Measurements from ENCODE around the gene C9orf152. TPM values are rescaled to one million over a fixed set of nuclear protein-coding genes. Genes with fewer than 3 reads are reported as not detected.
A peak's percentile ranks its signal among the peaks of the same experiment; 100 is the strongest.
"Not testable (repeated sequence)": the region's sequence is repeated elsewhere in the genome, so short reads cannot be mapped to it uniquely, and the experiment has no call there.

Gene C9orf152
- polyA plus RNA-seq, 2 donors, result 0.86 to 1.3 TPM

DNA sequence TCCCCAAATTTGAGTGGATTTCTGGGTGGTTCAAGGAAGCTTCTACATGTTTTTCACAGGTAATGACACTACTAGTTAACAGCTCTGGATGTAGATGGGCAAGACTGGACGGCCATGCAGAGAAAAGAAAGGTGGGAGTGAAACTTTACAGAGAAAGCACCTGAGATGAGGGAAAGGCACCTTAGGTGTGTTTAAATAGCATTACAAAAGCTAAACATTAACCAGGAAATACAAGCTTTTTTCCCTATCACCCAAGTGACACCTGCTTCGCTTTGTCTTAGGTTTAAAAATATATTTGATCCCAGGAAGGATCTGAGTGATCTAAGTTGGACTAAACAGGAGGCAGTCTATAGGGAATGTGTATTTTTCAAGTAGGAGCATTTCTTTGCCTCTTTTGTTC, 8.3 kb downstream of the C9orf152 start:
- Histone ChIP-seq H3K9me3 (ENCODE audit: control insufficient read depth in 2 of 2, insufficient read depth in 1 of 2, low read depth in 1 of 2, low read length in 1 of 2) (no peaks in the 10 kb centered on the region), H3K4me1 (ENCODE audit: control insufficient read depth in 2 of 2, insufficient read depth in 2 of 2, low read length in 1 of 2) (no peaks in the 10 kb centered on the region), H3K4me3 (ENCODE audit: low read depth in 1 of 2, low read length in 2 of 2) (no peak overlapping the region), H3K36me3 (ENCODE audit: control insufficient read depth in 2 of 2, insufficient read depth in 2 of 2, low read length in 1 of 2) (no peaks in the 10 kb centered on the region), H3K27ac (ENCODE audit: low read depth in 2 of 2, low read length in 1 of 2) (no peak overlapping the region), H3K27me3 (ENCODE audit: control insufficient read depth in 1 of 2, insufficient read depth in 2 of 2, low read length in 2 of 2) (no peaks in the 10 kb centered on the region)
- 78 to 91% methylated on average over 2 of the region's 2 CpGs for WGBS, 2 donors

DNA sequence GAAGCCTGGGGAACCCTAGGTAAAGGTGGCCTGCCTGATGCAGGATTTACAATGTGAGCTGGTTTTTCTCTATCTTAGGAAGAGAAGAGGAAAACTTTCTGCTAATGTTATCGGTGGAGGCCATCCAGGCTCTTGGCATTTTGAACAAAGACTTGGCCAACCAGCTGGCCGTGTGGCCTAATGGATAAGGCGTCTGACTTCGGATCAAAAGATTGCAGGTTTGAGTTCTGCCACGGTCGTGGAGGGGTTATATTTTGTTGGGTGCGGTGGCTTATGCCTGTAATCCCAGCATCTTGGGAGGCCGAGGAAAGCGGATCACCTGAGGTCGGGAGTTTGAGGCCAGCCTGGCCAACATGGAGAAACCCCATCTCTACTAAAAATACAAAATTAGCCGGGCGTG, 9.6 kb downstream of the C9orf152 start:
- no peaks in the 10 kb centered on the region for H3K4me1 ChIP-seq (ENCODE audit: control insufficient read depth in 2 of 2, insufficient read depth in 2 of 2, low read length in 1 of 2)

DNA sequence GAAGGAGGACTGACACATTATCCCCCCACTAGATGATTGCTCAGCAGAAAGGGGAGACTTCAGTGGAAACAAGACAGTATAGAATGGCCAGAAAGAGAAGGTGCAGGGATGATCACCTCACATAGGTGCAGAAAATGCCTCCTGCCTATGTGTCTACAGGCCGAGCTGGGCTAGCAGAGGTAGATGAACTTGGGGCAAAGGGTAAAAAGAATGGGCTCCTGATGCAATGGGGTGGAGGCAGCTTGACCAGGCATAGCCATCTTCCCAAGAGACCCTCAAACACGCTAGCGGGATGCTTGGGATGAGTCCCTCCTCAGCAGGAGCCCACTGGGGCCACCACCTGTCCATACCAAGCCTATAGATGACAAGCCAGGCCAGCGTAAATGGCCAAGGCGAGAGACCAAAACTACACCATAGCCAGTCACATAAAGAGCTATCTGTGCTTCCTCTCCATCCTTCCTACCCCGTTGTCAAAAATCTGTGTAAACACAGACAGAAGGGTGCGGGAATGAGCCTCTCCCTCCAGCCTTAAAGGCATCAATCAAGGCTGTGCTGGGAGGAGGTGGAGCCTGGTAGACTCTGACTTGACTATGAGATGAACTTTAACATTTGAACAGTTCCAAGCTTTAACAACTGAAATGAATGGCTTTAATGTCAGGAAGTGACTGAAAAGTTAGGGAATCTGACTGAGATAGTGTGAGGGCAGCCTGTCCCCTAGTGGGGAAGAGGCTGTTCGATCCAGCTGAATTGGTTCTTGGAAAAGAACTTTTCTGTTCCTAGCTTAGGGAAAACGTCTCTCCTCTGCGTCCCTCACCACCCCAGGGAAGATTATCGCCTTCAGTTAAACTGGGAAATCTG, 10.4 kb downstream of the C9orf152 start:
- Histone ChIP-seq H3K27ac (ENCODE audit: low read depth in 2 of 2, low read length in 1 of 2) (no peak overlapping the region), H3K4me3 (ENCODE audit: low read depth in 1 of 2, low read length in 2 of 2) (no peak overlapping the region), H3K27me3 (ENCODE audit: control insufficient read depth in 1 of 2, insufficient read depth in 2 of 2, low read length in 2 of 2) (no peaks in the 10 kb centered on the region), H3K4me1 (ENCODE audit: control insufficient read depth in 2 of 2, insufficient read depth in 2 of 2, low read length in 1 of 2) (no peaks in the 10 kb centered on the region), H3K9me3 (ENCODE audit: control insufficient read depth in 2 of 2, insufficient read depth in 1 of 2, low read depth in 1 of 2, low read length in 1 of 2) (no peaks in the 10 kb centered on the region), H3K36me3 (ENCODE audit: control insufficient read depth in 2 of 2, insufficient read depth in 2 of 2, low read length in 1 of 2) (no peaks in the 10 kb centered on the region)
- 74 to 79% methylated on average over 11 of the region's 11 CpGs for WGBS, 2 donors

More for the DNA sequence above, 9.6 kb downstream of the C9orf152 start:
- H3K27ac ChIP-seq (ENCODE audit: low read depth in 2 of 2, low read length in 1 of 2), result no peak overlapping the region
- 92 to 94% methylated on average over 12 of the region's 12 CpGs for WGBS, 2 donors
- no peak overlapping the region for H3K4me3 ChIP-seq (ENCODE audit: low read depth in 1 of 2, low read length in 2 of 2)
- H3K9me3 ChIP-seq (ENCODE audit: control insufficient read depth in 2 of 2, insufficient read depth in 1 of 2, low read depth in 1 of 2, low read length in 1 of 2), result no peaks in the 10 kb centered on the region
- H3K36me3 ChIP-seq (ENCODE audit: control insufficient read depth in 2 of 2, insufficient read depth in 2 of 2, low read length in 1 of 2), result no peaks in the 10 kb centered on the region
- H3K27me3 ChIP-seq (ENCODE audit: control insufficient read depth in 1 of 2, insufficient read depth in 2 of 2, low read length in 2 of 2), result no peaks in the 10 kb centered on the region

DNA sequence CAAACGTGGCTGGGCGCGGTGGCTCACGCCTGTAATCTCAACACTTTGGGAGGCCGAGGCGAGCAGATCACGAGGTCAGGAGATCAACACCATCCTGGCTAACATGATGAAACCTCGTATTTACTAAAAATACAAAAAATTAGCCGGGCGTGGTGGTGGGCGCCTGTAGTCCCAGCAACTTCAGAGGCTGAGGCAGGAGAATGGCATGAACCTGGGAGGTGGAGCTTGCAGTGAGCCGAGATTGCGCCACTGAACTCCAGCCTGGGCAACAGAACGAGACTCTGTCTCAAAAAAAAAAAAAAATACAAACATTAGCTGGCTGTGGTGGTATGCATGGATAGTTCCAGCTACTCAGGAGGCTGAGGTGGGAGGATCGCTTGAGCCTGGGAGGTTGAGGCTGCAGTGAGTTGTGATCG, 11.9 kb downstream of the C9orf152 start:
- H3K27ac ChIP-seq (ENCODE audit: low read depth in 2 of 2, low read length in 1 of 2); H3K4me1 ChIP-seq (ENCODE audit: control insufficient read depth in 2 of 2, insufficient read depth in 2 of 2, low read length in 1 of 2); H3K9me3 ChIP-seq (ENCODE audit: control insufficient read depth in 2 of 2, insufficient read depth in 1 of 2, low read depth in 1 of 2, low read length in 1 of 2); H3K27me3 ChIP-seq (ENCODE audit: control insufficient read depth in 1 of 2, insufficient read depth in 2 of 2, low read length in 2 of 2); H3K36me3 ChIP-seq (ENCODE audit: control insufficient read depth in 2 of 2, insufficient read depth in 2 of 2, low read length in 1 of 2); H3K4me3 ChIP-seq (ENCODE audit: low read depth in 1 of 2, low read length in 2 of 2): not testable (repeated sequence)
- WGBS, 2 donors, result 89 to 92% methylated on average over 16 of the region's 16 CpGs

DNA sequence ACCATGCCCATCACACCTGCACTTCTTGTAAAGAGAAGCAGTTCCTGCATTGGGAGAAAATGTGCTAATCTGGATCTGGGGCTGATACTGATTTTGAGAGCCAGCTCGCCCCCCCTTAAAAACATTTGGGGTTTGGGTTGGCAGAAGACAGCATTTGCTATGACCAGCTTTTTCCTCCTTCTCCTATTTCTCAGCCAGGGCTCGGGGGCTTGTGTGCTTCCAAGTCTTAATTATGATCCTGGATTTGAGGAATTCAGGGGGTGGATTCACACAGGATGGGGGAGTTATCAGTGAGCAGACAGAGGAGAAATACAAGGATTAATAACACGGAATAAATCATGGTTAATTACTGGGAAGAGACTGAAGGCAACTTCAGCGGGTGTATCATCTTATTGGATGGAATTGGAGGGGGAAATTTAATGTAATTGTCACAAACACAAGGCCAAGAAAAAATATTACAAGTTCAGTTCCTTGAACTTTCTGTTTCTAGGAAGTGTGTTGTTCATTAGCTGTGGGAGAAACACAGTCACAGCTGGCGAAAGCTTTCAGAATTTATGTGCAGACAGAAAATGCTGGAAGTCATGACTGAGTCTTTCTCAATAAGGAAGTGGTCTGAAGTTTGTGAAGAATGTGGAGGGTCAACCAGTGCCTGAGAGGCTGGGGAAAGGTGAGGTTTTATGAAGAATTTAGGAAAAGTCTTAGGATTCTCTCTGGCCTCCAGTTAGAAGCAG, 15.3 kb downstream of the C9orf152 start:
- H3K36me3 ChIP-seq (ENCODE audit: control insufficient read depth in 2 of 2, insufficient read depth in 2 of 2, low read length in 1 of 2), result no peaks in the 10 kb centered on the region
- H3K27ac ChIP-seq (ENCODE audit: low read depth in 2 of 2, low read length in 1 of 2), result peak overlapping the region in 1 of 2 donors; percentile 8
- no peaks in the 10 kb centered on the region for H3K27me3 ChIP-seq (ENCODE audit: control insufficient read depth in 1 of 2, insufficient read depth in 2 of 2, low read length in 2 of 2)
- WGBS, 2 donors, result 60 to 65% methylated on average over 5 of the region's 5 CpGs
- H3K9me3 ChIP-seq (ENCODE audit: control insufficient read depth in 2 of 2, insufficient read depth in 1 of 2, low read depth in 1 of 2, low read length in 1 of 2), result no peaks in the 10 kb centered on the region
- no peak overlapping the region for H3K4me3 ChIP-seq (ENCODE audit: low read depth in 1 of 2, low read length in 2 of 2)
- peaks cover 0 to 4% of the 10 kb centered on the region in 2 donors for H3K4me1 ChIP-seq (ENCODE audit: control insufficient read depth in 2 of 2, insufficient read depth in 2 of 2, low read length in 1 of 2)

DNA sequence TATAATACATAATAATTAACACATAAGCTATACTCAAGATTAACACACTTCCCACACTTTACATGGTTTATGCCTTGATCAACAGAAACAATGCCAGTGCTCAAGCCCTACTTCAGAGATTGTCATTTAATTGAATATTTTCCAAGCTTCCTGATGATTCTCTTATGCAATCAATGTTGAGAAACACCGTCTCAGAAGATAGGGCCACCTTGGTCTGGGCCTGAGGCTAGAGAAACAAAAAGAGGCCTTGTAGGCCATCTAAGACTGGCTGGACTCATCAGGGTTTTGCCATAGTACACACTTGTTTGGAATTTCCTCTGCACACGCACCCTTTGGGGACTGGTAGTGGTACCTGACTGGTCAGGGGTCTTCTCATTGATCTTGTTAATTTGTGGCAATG, 16.3 kb downstream of the C9orf152 start:
- Histone ChIP-seq H3K27ac (ENCODE audit: low read depth in 2 of 2, low read length in 1 of 2) (no peak overlapping the region), H3K27me3 (ENCODE audit: control insufficient read depth in 1 of 2, insufficient read depth in 2 of 2, low read length in 2 of 2) (no peaks in the 10 kb centered on the region), H3K36me3 (ENCODE audit: control insufficient read depth in 2 of 2, insufficient read depth in 2 of 2, low read length in 1 of 2) (no peaks in the 10 kb centered on the region), H3K4me3 (ENCODE audit: low read depth in 1 of 2, low read length in 2 of 2) (no peak overlapping the region), H3K4me1 (ENCODE audit: control insufficient read depth in 2 of 2, insufficient read depth in 2 of 2, low read length in 1 of 2) (peaks cover 0 to 4% of the 10 kb centered on the region in 2 donors), H3K9me3 (ENCODE audit: control insufficient read depth in 2 of 2, insufficient read depth in 1 of 2, low read depth in 1 of 2, low read length in 1 of 2) (no peaks in the 10 kb centered on the region)
- 67 to 74% methylated on average over 2 of the region's 2 CpGs for WGBS, 2 donors

DNA sequence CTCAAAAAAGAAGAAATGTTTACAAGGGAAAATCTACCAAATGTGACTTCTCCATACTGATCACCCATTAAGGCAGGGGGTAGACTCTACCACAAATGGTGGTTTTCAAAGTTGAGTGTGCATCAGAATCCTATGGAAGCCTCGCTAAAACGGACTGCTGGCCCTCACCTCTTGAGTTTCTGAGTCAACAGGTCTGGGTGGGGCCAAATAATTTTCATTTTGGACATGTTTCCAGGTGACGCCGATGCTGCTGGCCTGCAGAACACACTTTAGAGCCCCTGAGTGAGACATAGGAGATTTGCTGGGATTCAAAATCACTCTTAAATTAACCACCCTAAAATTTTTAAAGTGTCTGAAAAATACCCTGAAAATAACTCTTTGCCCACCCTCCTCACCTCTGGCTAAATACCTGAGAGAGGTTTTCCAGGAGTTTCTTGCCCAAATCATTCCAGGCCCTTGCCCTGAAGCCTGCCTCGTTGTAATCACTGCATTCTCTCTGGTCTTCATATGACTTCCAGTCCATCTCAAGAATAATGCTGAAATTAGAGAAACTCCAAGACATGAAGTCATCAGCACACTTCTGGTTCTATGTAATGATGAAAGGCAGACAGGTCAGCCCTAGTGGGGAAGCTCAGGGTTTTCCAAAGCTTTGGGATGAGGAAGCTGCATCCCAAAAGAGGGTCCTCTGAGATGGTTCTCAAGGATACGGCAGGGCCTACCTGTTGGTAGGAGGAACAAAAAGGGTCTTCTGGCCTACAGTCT, 18.2 kb downstream of the C9orf152 start:
- Histone ChIP-seq H3K27me3 (ENCODE audit: control insufficient read depth in 1 of 2, insufficient read depth in 2 of 2, low read length in 2 of 2) (no peaks in the 10 kb centered on the region), H3K4me1 (ENCODE audit: control insufficient read depth in 2 of 2, insufficient read depth in 2 of 2, low read length in 1 of 2) (peaks cover 0 to 4% of the 10 kb centered on the region in 2 donors), H3K36me3 (ENCODE audit: control insufficient read depth in 2 of 2, insufficient read depth in 2 of 2, low read length in 1 of 2) (no peaks in the 10 kb centered on the region), H3K27ac (ENCODE audit: low read depth in 2 of 2, low read length in 1 of 2) (no peak overlapping the region), H3K4me3 (ENCODE audit: low read depth in 1 of 2, low read length in 2 of 2) (no peak overlapping the region), H3K9me3 (ENCODE audit: control insufficient read depth in 2 of 2, insufficient read depth in 1 of 2, low read depth in 1 of 2, low read length in 1 of 2) (no peaks in the 10 kb centered on the region)
- WGBS, 2 donors, result 63 to 69% methylated on average over 6 of the region's 6 CpGs

DNA sequence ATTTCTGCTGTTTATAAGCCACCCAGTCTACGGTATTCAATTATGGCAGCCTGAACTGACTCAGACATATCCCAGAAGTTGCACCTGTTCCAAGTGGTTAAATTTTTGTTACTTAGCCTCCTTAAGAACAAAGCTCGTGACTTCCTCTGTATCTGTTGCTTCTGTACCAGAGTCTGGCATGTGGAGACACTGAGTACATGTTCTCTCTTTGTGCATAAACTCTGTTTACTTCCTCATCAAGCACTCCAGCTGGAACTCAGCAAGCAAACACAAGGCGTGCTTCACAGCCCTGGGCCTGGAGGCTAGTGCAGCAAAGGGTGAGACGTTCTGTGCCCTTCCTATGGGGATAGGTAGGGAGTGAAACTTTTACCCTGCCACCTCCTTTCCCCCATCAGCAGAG, 19.0 kb downstream of the C9orf152 start:
- 27 to 32% methylated on average over 4 of the region's 4 CpGs for WGBS, 2 donors
- Histone ChIP-seq H3K4me3 (ENCODE audit: low read depth in 1 of 2, low read length in 2 of 2) (no peak overlapping the region), H3K9me3 (ENCODE audit: control insufficient read depth in 2 of 2, insufficient read depth in 1 of 2, low read depth in 1 of 2, low read length in 1 of 2) (no peaks in the 10 kb centered on the region), H3K4me1 (ENCODE audit: control insufficient read depth in 2 of 2, insufficient read depth in 2 of 2, low read length in 1 of 2) (peaks cover 0 to 4% of the 10 kb centered on the region in 2 donors), H3K27ac (ENCODE audit: low read depth in 2 of 2, low read length in 1 of 2) (peak overlapping the region; percentile 55 to 56), H3K36me3 (ENCODE audit: control insufficient read depth in 2 of 2, insufficient read depth in 2 of 2, low read length in 1 of 2) (no peaks in the 10 kb centered on the region), H3K27me3 (ENCODE audit: control insufficient read depth in 1 of 2, insufficient read depth in 2 of 2, low read length in 2 of 2) (no peaks in the 10 kb centered on the region)

DNA sequence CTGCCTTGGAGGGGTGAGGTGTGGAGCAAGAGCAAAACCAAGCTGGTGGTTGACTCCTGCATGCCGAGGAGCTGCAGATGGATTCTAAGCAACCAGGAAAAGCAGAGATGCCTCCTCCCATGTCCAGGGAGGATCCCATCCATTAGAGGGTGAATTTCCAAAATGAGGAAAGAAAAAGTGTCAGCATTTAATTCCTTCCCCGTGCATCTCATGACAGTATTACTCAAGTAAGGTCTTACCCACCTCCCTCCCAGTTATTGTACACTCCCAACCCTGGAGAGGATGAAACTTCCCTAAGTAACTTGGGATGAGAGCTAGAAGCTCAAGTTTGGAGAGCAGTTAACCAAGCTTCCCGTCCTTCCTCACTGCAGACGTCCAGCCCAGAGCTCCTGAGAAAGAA, 19.9 kb downstream of the C9orf152 start:
- no peaks in the 10 kb centered on the region for H3K27me3 ChIP-seq (ENCODE audit: control insufficient read depth in 1 of 2, insufficient read depth in 2 of 2, low read length in 2 of 2)
- H3K4me1 ChIP-seq (ENCODE audit: control insufficient read depth in 2 of 2, insufficient read depth in 2 of 2, low read length in 1 of 2), result peaks cover 0 to 4% of the 10 kb centered on the region in 2 donors
- no peak overlapping the region for H3K27ac ChIP-seq (ENCODE audit: low read depth in 2 of 2, low read length in 1 of 2)
- H3K9me3 ChIP-seq (ENCODE audit: control insufficient read depth in 2 of 2, insufficient read depth in 1 of 2, low read depth in 1 of 2, low read length in 1 of 2), result no peaks in the 10 kb centered on the region
- no peak overlapping the region for H3K4me3 ChIP-seq (ENCODE audit: low read depth in 1 of 2, low read length in 2 of 2)
- 65 to 74% methylated on average over 4 of the region's 4 CpGs for WGBS, 2 donors
- no peaks in the 10 kb centered on the region for H3K36me3 ChIP-seq (ENCODE audit: control insufficient read depth in 2 of 2, insufficient read depth in 2 of 2, low read length in 1 of 2)
